Adrenal gland (tissue), 5 donors: ENCODE measurements around the gene FAM186B.

Source experiments
- CTCF ChIP-seq, 6 experiments: fragments of 450-650 bp in 4 of 6; fragments of 200-600 bp in 2 of 6; sonication (generic) in 1 of 6; IDR thresholded peaks; 1 replicate in 5 of 6; 2 replicates in 1 of 6; pipeline versions ENCODE4 v1.5.1 to v1.8.0; 2016 to 2021; ENCODE audit warnings: antibody characterized with exemption in 6 of 6, mild to moderate bottlenecking in 2 of 6, moderate library complexity in 1 of 6
- POLR2A ChIP-seq, 2 donors: fragments of 450-650 bp; IDR thresholded peaks; one replicate each; pipeline ENCODE4 v1.6.1; 2017; ENCODE audit warnings: antibody characterized with exemption in 2 of 2, mild to moderate bottlenecking in 2 of 2, moderate library complexity in 1 of 2
- donor health status: DM: no; HTN: no; CAD: no.

GRCh38 chr12:49609059-49609874, 3.8 kb upstream of the FAM186B start:
- TF ChIP-seq CTCF (IDR thresholded peaks at IDR 0.05) (no peak), POLR2A (IDR thresholded peaks at IDR 0.05) (no peak)
